Cardiac muscle cell (in vitro differentiated cells and primary cell): ENCODE results near the gene DPP9. TPM values are rescaled to one million over a fixed set of nuclear protein-coding genes. Genes with fewer than 3 reads are reported as not detected.
"Not testable (repeated sequence)": the region's sequence is repeated elsewhere in the genome, so short reads cannot be mapped to it uniquely, and the experiment has no call there.

Source experiments
- DNase-seq, 2 donors: peaks; one replicate each; pipeline versions ENCODE4 v3.0.0 to v3.0.0-alpha.2; 2010 to 2017; ENCODE audit warnings: low read depth in 1 of 2, low spot score in 1 of 2
- H3K27ac ChIP-seq: fragments of 200-600 bp; sonication (generic); 2 replicates; pipeline ENCODE4 v1.5.1; 2016
- H3K27me3 ChIP-seq: fragments of 200-600 bp; sonication (generic); 2 replicates; pipeline ENCODE4 v1.6.0; 2016; ENCODE audit warnings: control low read depth
- H3K36me3 ChIP-seq: fragments of 200-600 bp; sonication (generic); 2 replicates; pipeline ENCODE4 v1.5.1; 2016; ENCODE audit warnings: control low read depth
- H3K4me1 ChIP-seq: fragments of 200-600 bp; sonication (generic); 2 replicates; pipeline ENCODE4 v1.8.1; 2017; ENCODE audit warnings: low read depth, mild to moderate bottlenecking, mixed run types
- H3K4me3 ChIP-seq: fragments of 200-600 bp; sonication (generic); 2 replicates; pipeline ENCODE4 v1.5.1; 2016; ENCODE audit warnings: mild to moderate bottlenecking
- H3K9me3 ChIP-seq: fragments of 200-600 bp; sonication (generic); 2 replicates; pipeline ENCODE4 v1.5.1; 2017; ENCODE audit warnings: low read depth, mild to moderate bottlenecking, control low read depth
- polyA plus RNA-seq: library from polyadenylated mRNA; unstranded; fragments of >200 nt; fragmentation: Nextera tagmentation; extraction: Ambion mirVana; gene quantifications from 2 replicates; pipeline ENCODE4 v1.2.1, GENCODE V29; 2016
- total RNA-seq: library from RNA; depleted of rRNA; stranded (reverse); fragments of >200 nt; gene quantifications from 2 replicates; pipeline ENCODE4 v1.2.3, GENCODE V29; 2016
- TF ChIP-seq, protein P1 (sequence below): IDR thresholded peaks from 2 replicates; pipeline ENCODE4 v1.5.1; 2012; ENCODE audit warnings: low read depth, mild to moderate bottlenecking, low read length

Gene DPP9
- total and polyA plus RNA-seq, 2 experiments from 2014 or later: 25.4 to 50.4 TPM

DNA sequence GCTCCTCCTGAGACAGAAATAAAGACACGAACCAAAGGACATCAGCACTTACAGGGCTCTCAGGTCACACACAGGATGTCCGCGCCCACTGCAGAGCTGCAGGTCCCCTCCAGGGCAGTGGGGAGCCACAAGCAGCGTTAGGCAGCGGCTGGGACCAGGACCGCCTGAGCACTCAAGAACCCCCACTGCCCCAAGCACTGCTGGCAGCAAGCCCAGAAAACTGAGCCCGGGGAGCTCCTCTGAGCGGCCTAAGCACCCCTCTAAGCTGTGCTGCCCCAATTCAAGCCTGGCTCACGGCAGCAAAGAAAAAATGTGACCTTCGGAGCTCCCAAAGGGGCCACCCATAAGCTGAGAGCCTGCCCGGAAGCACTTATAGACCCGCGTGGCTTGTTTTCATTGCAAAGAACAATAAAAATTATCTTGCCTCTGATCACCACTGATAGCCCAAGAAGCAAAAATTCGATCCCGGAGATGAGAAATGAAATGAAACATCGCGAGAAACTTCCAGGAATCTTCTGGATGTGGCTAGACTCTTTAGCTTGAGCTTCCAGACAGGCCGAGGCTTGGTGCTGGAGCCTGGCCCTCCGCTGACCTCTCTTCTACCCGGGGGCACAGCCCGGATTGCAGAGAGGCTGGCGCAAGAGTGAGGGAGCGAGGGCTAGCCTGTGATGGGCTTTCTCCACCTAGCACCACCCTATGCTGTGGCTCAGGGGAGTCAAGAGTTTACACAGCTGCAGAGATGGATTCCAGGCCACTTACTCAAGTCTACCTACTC, 6.3 kb downstream of the DPP9 start:
- H3K36me3 ChIP-seq: peaks cover 19% of the 10 kb centered on the region
- no peak overlapping the region for H3K27ac ChIP-seq
- TF ChIP-seq, protein P1, sequence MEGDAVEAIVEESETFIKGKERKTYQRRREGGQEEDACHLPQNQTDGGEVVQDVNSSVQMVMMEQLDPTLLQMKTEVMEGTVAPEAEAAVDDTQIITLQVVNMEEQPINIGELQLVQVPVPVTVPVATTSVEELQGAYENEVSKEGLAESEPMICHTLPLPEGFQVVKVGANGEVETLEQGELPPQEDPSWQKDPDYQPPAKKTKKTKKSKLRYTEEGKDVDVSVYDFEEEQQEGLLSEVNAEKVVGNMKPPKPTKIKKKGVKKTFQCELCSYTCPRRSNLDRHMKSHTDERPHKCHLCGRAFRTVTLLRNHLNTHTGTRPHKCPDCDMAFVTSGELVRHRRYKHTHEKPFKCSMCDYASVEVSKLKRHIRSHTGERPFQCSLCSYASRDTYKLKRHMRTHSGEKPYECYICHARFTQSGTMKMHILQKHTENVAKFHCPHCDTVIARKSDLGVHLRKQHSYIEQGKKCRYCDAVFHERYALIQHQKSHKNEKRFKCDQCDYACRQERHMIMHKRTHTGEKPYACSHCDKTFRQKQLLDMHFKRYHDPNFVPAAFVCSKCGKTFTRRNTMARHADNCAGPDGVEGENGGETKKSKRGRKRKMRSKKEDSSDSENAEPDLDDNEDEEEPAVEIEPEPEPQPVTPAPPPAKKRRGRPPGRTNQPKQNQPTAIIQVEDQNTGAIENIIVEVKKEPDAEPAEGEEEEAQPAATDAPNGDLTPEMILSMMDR: no peak
- peaks cover 5% of the 10 kb centered on the region for H3K4me1 ChIP-seq
- peak in 1 of 2 donors; percentile 54 for DNase-seq
- H3K4me3 ChIP-seq: no peak overlapping the region
- H3K27me3 ChIP-seq: no peaks in the 10 kb centered on the region
- H3K9me3 ChIP-seq: no peaks in the 10 kb centered on the region

DNA sequence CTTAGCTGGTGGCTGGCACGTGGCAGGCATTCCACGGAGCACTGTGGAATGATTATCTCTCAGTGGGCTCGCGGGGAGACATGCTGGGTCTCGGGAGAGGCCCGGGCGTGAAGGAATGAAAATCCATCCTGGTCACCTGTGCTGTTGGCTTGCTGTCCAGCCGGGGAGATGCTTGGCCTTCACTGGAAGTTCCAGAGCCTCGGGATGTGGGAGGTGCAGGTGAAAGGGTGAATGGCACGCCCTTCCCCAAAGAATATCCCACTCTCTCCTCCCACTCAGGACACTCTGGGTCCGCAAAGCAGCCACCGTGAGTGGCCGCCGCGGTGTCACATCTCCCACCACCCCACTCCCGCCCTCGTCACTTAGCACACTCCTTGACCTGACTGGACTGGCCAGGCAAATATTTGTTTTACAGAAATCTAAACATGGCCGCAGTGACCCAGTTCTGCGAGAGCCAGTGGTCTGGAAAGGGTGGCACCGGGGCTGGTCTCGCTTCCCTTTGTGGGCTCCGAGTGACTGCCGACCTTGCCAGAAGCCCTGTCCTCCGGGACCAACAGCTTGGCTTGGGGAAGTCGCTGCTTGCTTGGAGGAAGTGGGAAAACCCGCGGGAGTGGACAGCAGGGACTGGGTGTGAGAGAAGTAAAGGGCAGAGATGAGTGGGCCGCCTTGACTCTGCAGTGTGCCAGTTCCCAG, 8.0 kb downstream of the DPP9 start:
- H3K4me1 ChIP-seq: no peaks in the 10 kb centered on the region
- H3K36me3 ChIP-seq: peaks cover 27% of the 10 kb centered on the region
- H3K27ac ChIP-seq: no peak overlapping the region
- no peak overlapping the region for H3K4me3 ChIP-seq
- TF ChIP-seq, protein P1: no peak
- DNase-seq: no peak
- no peaks in the 10 kb centered on the region for H3K9me3 ChIP-seq
- no peaks in the 10 kb centered on the region for H3K27me3 ChIP-seq

- H3K27ac ChIP-seq, DNase-seq, H3K4me1 ChIP-seq, H3K27me3 ChIP-seq, H3K4me3 ChIP-seq, H3K9me3 ChIP-seq: not testable (repeated sequence)
- H3K36me3 ChIP-seq: peaks cover 27% of the 10 kb centered on the region
Observed at GRCh38 chr19:4715178-4715528, 8.5 kb downstream of the DPP9 start.

GRCh38 chr19:4714016-4714415, 9.6 kb downstream of the DPP9 start:
- H3K4me3 ChIP-seq: no peak overlapping the region
- H3K4me1 ChIP-seq: no peaks in the 10 kb centered on the region

DNA sequence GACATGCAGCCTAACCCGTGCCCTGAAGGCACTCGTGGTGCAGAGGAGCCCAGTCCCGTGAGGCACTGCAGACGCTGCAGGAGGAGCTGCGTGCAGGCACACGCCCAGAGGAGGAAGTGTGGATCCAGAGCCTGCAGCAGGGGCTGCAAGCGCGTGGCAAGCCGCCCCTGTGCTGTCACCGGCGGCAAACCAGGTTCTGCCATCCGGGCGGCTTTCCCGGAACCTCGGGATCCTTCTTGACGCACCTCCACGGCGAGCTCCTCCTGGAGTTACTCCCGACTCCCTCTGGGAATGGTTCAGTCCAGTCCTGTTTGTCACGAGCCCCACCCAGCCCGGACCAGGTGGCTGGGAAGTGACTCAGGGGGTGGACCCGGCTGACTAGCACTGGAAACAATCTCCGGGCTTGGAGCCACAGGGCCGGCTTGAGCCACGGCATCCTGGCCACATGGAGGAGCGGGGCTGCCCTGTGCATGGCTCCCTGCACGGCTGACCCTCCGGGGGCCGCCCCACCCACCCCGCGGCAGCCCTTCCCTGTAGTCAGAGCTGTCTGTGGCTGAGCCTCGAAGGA, 10.2 kb downstream of the DPP9 start:
- Histone ChIP-seq H3K4me1 (no peaks in the 10 kb centered on the region), H3K4me3 (no peak overlapping the region), H3K27me3 (no peaks in the 10 kb centered on the region), H3K36me3 (peaks cover 24% of the 10 kb centered on the region), H3K27ac (no peak overlapping the region), H3K9me3 (no peaks in the 10 kb centered on the region)
- DNase-seq: peak in 1 of 2 donors; percentile 91
- TF ChIP-seq, protein P1: no peak

More at GRCh38 chr19:4714016-4714415, 9.6 kb downstream of the DPP9 start:
- Histone ChIP-seq H3K36me3 (peaks cover 27% of the 10 kb centered on the region), H3K9me3 (no peaks in the 10 kb centered on the region), H3K27me3 (no peaks in the 10 kb centered on the region), H3K27ac (no peak overlapping the region)
- no peak for DNase-seq
- TF ChIP-seq, protein P1: no peak

DNA sequence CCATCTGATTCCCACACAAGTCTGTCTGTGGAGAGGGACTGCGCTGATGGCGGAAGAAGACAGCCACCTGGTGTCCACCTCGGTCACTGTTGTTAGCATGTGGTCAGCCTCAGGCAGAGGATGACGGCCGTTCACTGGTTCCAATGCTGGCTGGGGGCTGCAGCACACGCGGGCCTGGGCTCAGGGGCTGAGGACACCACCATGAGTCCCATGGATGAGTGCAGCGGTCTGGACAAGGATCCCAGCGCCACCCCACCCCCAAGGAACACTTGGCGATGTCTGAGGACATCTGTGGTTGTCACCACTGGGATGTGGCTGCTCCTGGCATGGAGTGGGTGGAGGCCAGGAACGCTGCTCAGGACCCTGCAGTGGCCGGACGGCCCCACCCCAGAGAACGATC, 10.9 kb downstream of the DPP9 start:
- TF ChIP-seq, protein P1: no peak
- Histone ChIP-seq H3K27ac (no peak overlapping the region), H3K36me3 (peaks cover 21% of the 10 kb centered on the region), H3K27me3 (no peaks in the 10 kb centered on the region), H3K9me3 (no peaks in the 10 kb centered on the region), H3K4me3 (no peak overlapping the region), H3K4me1 (no peaks in the 10 kb centered on the region)
- DNase-seq: no peak
